Mesenchymal stem cell (in vitro differentiated cells and primary cell): ENCODE results near the gene RADX.

Experiments
- DNase-seq: peaks from one replicate; pipeline ENCODE4 v3.0.0-alpha.2; 2013
- H2AFZ ChIP-seq: one replicate; pipeline ENCODE4 v1.6.1; 2013; ENCODE audit warnings: low read depth, mild to moderate bottlenecking, control low read depth, inconsistent platforms, low read length, moderate library complexity
- H2AK5ac ChIP-seq: 2 replicates; pipeline ENCODE4 v1.6.1; 2013; ENCODE audit warnings: low read length, moderate library complexity, mild to moderate bottlenecking, inconsistent platforms; ENCODE audit not compliant: severe bottlenecking
- H2BK120ac ChIP-seq: one replicate; pipeline ENCODE4 v1.6.1; 2013; ENCODE audit warnings: low read depth, mild to moderate bottlenecking, inconsistent platforms, low read length, moderate library complexity
- H2BK12ac ChIP-seq, 2 experiments: one replicate each; pipeline ENCODE4 v1.6.1; 2013; ENCODE audit warnings: inconsistent platforms in 2 of 2, low read length in 2 of 2, mild to moderate bottlenecking in 2 of 2, moderate library complexity in 2 of 2, control low read depth in 1 of 2
- H2BK15ac ChIP-seq: one replicate; pipeline ENCODE4 v1.6.1; 2013; ENCODE audit warnings: mild to moderate bottlenecking, low read depth, inconsistent platforms; ENCODE audit not compliant: poor library complexity, severe bottlenecking
- H2BK5ac ChIP-seq: 2 replicates; pipeline ENCODE4 v1.6.1; 2013; ENCODE audit warnings: low read depth, mild to moderate bottlenecking, low read length, control low read depth, inconsistent platforms; ENCODE audit not compliant: poor library complexity, severe bottlenecking
- H3K14ac ChIP-seq, 2 experiments: one replicate each; pipeline ENCODE4 v1.6.1; 2013; ENCODE audit warnings: inconsistent platforms in 2 of 2, low read length in 2 of 2, control low read depth in 1 of 2, mild to moderate bottlenecking in 1 of 2, moderate library complexity in 1 of 2
- H3K18ac ChIP-seq, 2 experiments: one replicate each; pipeline ENCODE4 v1.6.1; 2013; ENCODE audit warnings: inconsistent platforms in 2 of 2, low read length in 2 of 2, control low read depth in 1 of 2, low read depth in 1 of 2, mild to moderate bottlenecking in 1 of 2
- H3K23ac ChIP-seq, 2 experiments: one replicate each; pipeline ENCODE4 v1.6.1; 2013; ENCODE audit warnings: inconsistent platforms in 2 of 2, low read length in 2 of 2, mild to moderate bottlenecking in 2 of 2, moderate library complexity in 2 of 2, control low read depth in 1 of 2
- H3K27ac ChIP-seq: 2 replicates; pipeline ENCODE4 v1.5.1; 2013; ENCODE audit warnings: mild to moderate bottlenecking, moderate library complexity, low read length, control low read depth, inconsistent platforms; ENCODE audit not compliant: poor library complexity, severe bottlenecking
- H3K27me3 ChIP-seq, 2 experiments: 2 replicates each; pipeline versions ENCODE4 v1.6.1 to v1.7.0; 2013; ENCODE audit warnings: low read length in 2 of 2, mild to moderate bottlenecking in 2 of 2, moderate library complexity in 2 of 2, control low read depth in 1 of 2, inconsistent platforms in 1 of 2; ENCODE audit not compliant: control insufficient read depth in 1 of 2, insufficient read depth in 1 of 2
- H3K36me3 ChIP-seq, 2 experiments: 2 replicates each; pipeline versions ENCODE4 v1.6.1 to v1.7.0; 2013; ENCODE audit warnings: low read length in 2 of 2, control low read depth in 1 of 2, inconsistent platforms in 1 of 2, low read depth in 1 of 2, mild to moderate bottlenecking in 1 of 2; ENCODE audit not compliant: insufficient read depth in 2 of 2, control insufficient read depth in 1 of 2
- H3K4ac ChIP-seq, 2 experiments: one replicate each; pipeline ENCODE4 v1.6.1; 2013; ENCODE audit warnings: inconsistent platforms in 2 of 2, low read length in 2 of 2, mild to moderate bottlenecking in 2 of 2, moderate library complexity in 2 of 2, control low read depth in 1 of 2, low read depth in 1 of 2
- H3K4me1 ChIP-seq: 2 replicates; pipeline ENCODE4 v1.6.1; 2013; ENCODE audit warnings: low read depth, low read length, control low read depth; ENCODE audit not compliant: control insufficient read depth, insufficient read depth
- H3K4me2 ChIP-seq: 2 replicates; pipeline ENCODE4 v1.6.1; 2013; ENCODE audit warnings: low read length, mild to moderate bottlenecking, inconsistent platforms; ENCODE audit not compliant: poor library complexity, severe bottlenecking
- H3K4me3 ChIP-seq, 2 experiments: 2 replicates each; pipeline versions ENCODE4 v1.5.1 to v1.7.0; 2013; ENCODE audit warnings: low read length in 2 of 2, mild to moderate bottlenecking in 2 of 2, control low read depth in 1 of 2, low read depth in 1 of 2; ENCODE audit not compliant: insufficient read depth in 1 of 2
- H3K79me1 ChIP-seq: replicated peaks from 2 replicates; pipeline ENCODE4 v1.6.1; 2013; ENCODE audit warnings: mild to moderate bottlenecking, control low read depth, low read length, inconsistent platforms; ENCODE audit not compliant: poor library complexity, severe bottlenecking
- H3K9ac ChIP-seq: 2 replicates; pipeline ENCODE4 v1.7.0; 2013; ENCODE audit warnings: mild to moderate bottlenecking, low read length, moderate library complexity
- H3K9me3 ChIP-seq: 2 replicates; pipeline ENCODE4 v1.7.0; 2013; ENCODE audit warnings: mild to moderate bottlenecking, low read length; ENCODE audit not compliant: control insufficient read depth
- H4K8ac ChIP-seq: one replicate; pipeline ENCODE4 v1.6.1; 2013; ENCODE audit warnings: inconsistent platforms, mild to moderate bottlenecking, low read length, moderate library complexity
- H4K91ac ChIP-seq: one replicate; pipeline ENCODE4 v1.6.1; 2013; ENCODE audit warnings: mild to moderate bottlenecking, low read length, inconsistent platforms
- WGBS: methylation state at CpG from one replicate; pipeline ENCODE4 v1.1.7; 2013; ENCODE audit warnings: mixed read lengths; 5-methylcytosine and 5-hydroxymethylcytosine counted together

The RADX gene

GRCh38 chrX:106706466-106706865 lies 94.7 kb downstream of the RADX start:
- no peak overlapping the region for H3K14ac ChIP-seq
- no peak overlapping the region for H3K18ac ChIP-seq
- H3K27ac ChIP-seq = no peak overlapping the region
- no peaks in the 10 kb centered on the region for H3K36me3 ChIP-seq
- H2BK15ac ChIP-seq = no peak overlapping the region
- DNase-seq = no peak
- H3K4ac ChIP-seq = no peak overlapping the region
- H3K27me3 ChIP-seq = peaks cover 0 to 8% of the 10 kb centered on the region in 2 experiments
- H2BK5ac ChIP-seq = no peak overlapping the region
- no peaks in the 10 kb centered on the region for H3K4me1 ChIP-seq
- H3K4me2 ChIP-seq = no peak overlapping the region
- H4K91ac ChIP-seq = no peak overlapping the region
- no peak overlapping the region for H2BK12ac ChIP-seq
- WGBS = 80% methylated on average over 1 of the region's 3 CpGs
- no peaks in the 10 kb centered on the region for H3K9me3 ChIP-seq
- H3K9ac ChIP-seq = no peak overlapping the region
- H2BK120ac ChIP-seq = no peak overlapping the region
- no peaks in the 10 kb centered on the region for H3K79me1 ChIP-seq
- no peak overlapping the region for H3K4me3 ChIP-seq
- H2AK5ac ChIP-seq = no peak overlapping the region
- no peak overlapping the region for H4K8ac ChIP-seq
- no peak overlapping the region for H3K23ac ChIP-seq
- H2AFZ ChIP-seq = no peak overlapping the region

- H2AK5ac ChIP-seq = no peak overlapping the region
- no CpG with 5 or more reads among the region's 3 CpGs for WGBS
- no peak overlapping the region for H4K91ac ChIP-seq
- H3K4ac ChIP-seq = no peak overlapping the region
- H4K8ac ChIP-seq = no peak overlapping the region
- no peak overlapping the region for H2BK5ac ChIP-seq
- no peak overlapping the region for H2AFZ ChIP-seq
- H3K18ac ChIP-seq = no peak overlapping the region
- no peak overlapping the region for H2BK15ac ChIP-seq
- H2BK120ac ChIP-seq = no peak overlapping the region
- no peaks in the 10 kb centered on the region for H3K4me1 ChIP-seq
- peak overlapping the region; percentile 73 for H3K9ac ChIP-seq
- peak; percentile 77 for DNase-seq
- no peak overlapping the region for H3K4me2 ChIP-seq
- no peak overlapping the region for H3K27ac ChIP-seq
- H3K14ac ChIP-seq = no peak overlapping the region
- no peak overlapping the region for H2BK12ac ChIP-seq
- no peak overlapping the region for H3K23ac ChIP-seq
- H3K79me1 ChIP-seq = no peaks in the 10 kb centered on the region
- H3K9me3 ChIP-seq = no peaks in the 10 kb centered on the region
- H3K4me3 ChIP-seq = no peak overlapping the region
- peaks cover 0 to 15% of the 10 kb centered on the region in 2 experiments for H3K27me3 ChIP-seq
- H3K36me3 ChIP-seq = no peaks in the 10 kb centered on the region
These were observed 96.1 kb downstream of the RADX start for GRCh38 chrX:106707771-106708454.

GRCh38 chrX:106710771-106711170 lies 99.0 kb downstream of the RADX start:
- H3K4me1 ChIP-seq = no peaks in the 10 kb centered on the region
- no peak overlapping the region for H3K14ac ChIP-seq
- no peak overlapping the region for H2AK5ac ChIP-seq
- H3K18ac ChIP-seq = no peak overlapping the region
- no peaks in the 10 kb centered on the region for H3K36me3 ChIP-seq
- no peak overlapping the region for H2BK5ac ChIP-seq
- H2BK15ac ChIP-seq = no peak overlapping the region
- no peaks in the 10 kb centered on the region for H3K79me1 ChIP-seq
- H4K8ac ChIP-seq = no peak overlapping the region
- H2BK120ac ChIP-seq = no peak overlapping the region
- no peak overlapping the region for H2AFZ ChIP-seq
- H3K4ac ChIP-seq = no peak overlapping the region
- no peak overlapping the region for H3K4me3 ChIP-seq
- no peak for DNase-seq
- H3K27ac ChIP-seq = no peak overlapping the region
- no peaks in the 10 kb centered on the region for H3K9me3 ChIP-seq
- H4K91ac ChIP-seq = no peak overlapping the region
- no peak overlapping the region for H3K4me2 ChIP-seq
- no peak overlapping the region for H2BK12ac ChIP-seq
- no peak overlapping the region for H3K23ac ChIP-seq
- H3K9ac ChIP-seq = no peak overlapping the region
- H3K27me3 ChIP-seq = peaks cover 0 to 26% of the 10 kb centered on the region in 2 experiments

- H4K91ac ChIP-seq = no peak overlapping the region
- H2BK120ac ChIP-seq = no peak overlapping the region
- H3K9ac ChIP-seq = no peak overlapping the region
- H2BK12ac ChIP-seq = no peak overlapping the region
- H2BK5ac ChIP-seq = no peak overlapping the region
- H3K27me3 ChIP-seq = peaks cover 0 to 32% of the 10 kb centered on the region in 2 experiments
- no peak overlapping the region for H3K18ac ChIP-seq
- H3K4me3 ChIP-seq = no peak overlapping the region
- no peak overlapping the region for H2AK5ac ChIP-seq
- WGBS = no CpG with 5 or more reads among the region's 4 CpGs
- H3K9me3 ChIP-seq = no peaks in the 10 kb centered on the region
- no peak overlapping the region for H3K4me2 ChIP-seq
- no peak for DNase-seq
- H3K23ac ChIP-seq = no peak overlapping the region
- H3K79me1 ChIP-seq = no peaks in the 10 kb centered on the region
- no peak overlapping the region for H2AFZ ChIP-seq
- H3K14ac ChIP-seq = no peak overlapping the region
- no peaks in the 10 kb centered on the region for H3K36me3 ChIP-seq
- no peaks in the 10 kb centered on the region for H3K4me1 ChIP-seq
- H4K8ac ChIP-seq = no peak overlapping the region
- H3K27ac ChIP-seq = no peak overlapping the region
- H2BK15ac ChIP-seq = no peak overlapping the region
- no peak overlapping the region for H3K4ac ChIP-seq
These were observed 99.6 kb downstream of the RADX start for GRCh38 chrX:106711375-106711774.
